Keratinocyte (primary cell): ENCODE measurements around the gene CSNK1A1. TPM values are rescaled to one million over a fixed set of nuclear protein-coding genes. Genes with fewer than 3 reads are reported as not detected.

Experiments used
- DNase-seq: peaks from one replicate; pipeline ENCODE4 v3.0.0-alpha.2; 2011; ENCODE audit warnings: low read depth, missing footprints, low spot score
- FAIRE-seq: peaks from 2 replicates; lab custom pipeline; 2011; peaks lifted over from hg19 to GRCh38; lab: Jason Lieb, UNC
- H2AFZ ChIP-seq: 2 replicates; pipeline ENCODE4 v1.6.0; 2012; ENCODE audit warnings: low read length, control low read depth, inconsistent platforms; ENCODE audit not compliant: control insufficient read depth
- H3K27ac ChIP-seq: 2 replicates; pipeline ENCODE4 v1.5.1; 2011; ENCODE audit warnings: low read length; ENCODE audit not compliant: control insufficient read depth, insufficient read depth
- H3K27me3 ChIP-seq: 3 replicates; pipeline ENCODE4 v1.6.0; 2011; ENCODE audit warnings: low read length; ENCODE audit not compliant: control insufficient read depth, insufficient read depth; ENCODE audit errors: extremely low read depth
- H3K36me3 ChIP-seq, 2 experiments: 2 replicates in 1 of 2; 3 replicates in 1 of 2; pipeline ENCODE4 v1.5.1; 2011; ENCODE audit warnings: low read length in 2 of 2, mild to moderate bottlenecking in 1 of 2; ENCODE audit not compliant: control insufficient read depth in 2 of 2, insufficient read depth in 2 of 2; ENCODE audit errors: extremely low read depth in 1 of 2
- H3K4me1 ChIP-seq: 3 replicates; pipeline ENCODE4 v1.5.1; 2011; ENCODE audit warnings: low read length; ENCODE audit not compliant: control insufficient read depth, insufficient read depth; ENCODE audit errors: extremely low read depth
- H3K4me2 ChIP-seq: 3 replicates; pipeline ENCODE4 v1.6.0; 2011; ENCODE audit warnings: low read depth, low read length; ENCODE audit not compliant: control insufficient read depth, insufficient read depth; ENCODE audit errors: extremely low read depth
- H3K4me3 ChIP-seq, 3 experiments: fragments of 200-600 bp in 1 of 3; sonication (generic) in 1 of 3; 2 replicates in 2 of 3; 3 replicates in 1 of 3; pipeline ENCODE4 v1.5.1; 2011 to 2016; ENCODE audit warnings: low read length in 3 of 3, mild to moderate bottlenecking in 3 of 3, control low read depth in 2 of 3, inconsistent platforms in 1 of 3, low read depth in 1 of 3, mixed read lengths in 1 of 3, mixed run types in 1 of 3, moderate library complexity in 1 of 3; ENCODE audit not compliant: control insufficient read depth in 2 of 3, insufficient read depth in 2 of 3; ENCODE audit errors: extremely low read depth in 1 of 3
- H3K79me2 ChIP-seq: 2 replicates; pipeline ENCODE4 v1.6.0; 2012; ENCODE audit warnings: low read length; ENCODE audit not compliant: control insufficient read depth, insufficient read depth
- H3K9ac ChIP-seq: 3 replicates; pipeline ENCODE4 v1.6.0; 2011; ENCODE audit warnings: low read length; ENCODE audit not compliant: control insufficient read depth, insufficient read depth; ENCODE audit errors: extremely low read depth
- H3K9me1 ChIP-seq: 3 replicates; pipeline ENCODE4 v1.6.0; 2011; ENCODE audit warnings: low read length; ENCODE audit not compliant: control insufficient read depth, insufficient read depth; ENCODE audit errors: extremely low read depth
- H3K9me3 ChIP-seq: 2 replicates; pipeline ENCODE4 v1.5.1; 2012; ENCODE audit warnings: low read depth, low read length; ENCODE audit not compliant: control insufficient read depth
- H4K20me1 ChIP-seq: 3 replicates; pipeline ENCODE4 v1.6.0; 2011; ENCODE audit warnings: low read length; ENCODE audit not compliant: control insufficient read depth, insufficient read depth; ENCODE audit errors: extremely low read depth
- CTCF ChIP-seq, 3 experiments: IDR thresholded peaks in 1 of 3; conservative IDR thresholded peaks in 1 of 3; optimal IDR thresholded peaks in 1 of 3; 2 replicates in 2 of 3; 3 replicates in 1 of 3; pipeline versions ENCODE3 to v1.5.1; 2011; ENCODE audit warnings: low read length in 3 of 3, mild to moderate bottlenecking in 3 of 3, moderate library complexity in 2 of 3, control low read depth in 1 of 3, inconsistent platforms in 1 of 3; ENCODE audit not compliant: insufficient read depth in 2 of 3; ENCODE audit errors: extremely low read depth in 1 of 3
- EZH2 ChIP-seq: IDR thresholded peaks from one replicate; pipeline ENCODE4 v1.6.1; 2012; ENCODE audit warnings: inconsistent platforms, mild to moderate bottlenecking, low read length, moderate library complexity
- dilution Hi-C: fragments of 300-500 bp; cut with MboI; formaldehyde crosslinking; loops from one replicate; pipeline ENCODE4 v1.7.0; 2020; ENCODE audit warnings: low sequenced_read_pairs; ENCODE audit not compliant: extremely low pct_ligation_motif_present
- polyA plus RNA-seq, 5 experiments: library from polyadenylated mRNA; depleted of rRNA in 3 of 5; stranded (reverse) in 3 of 5; stranded (forward) in 1 of 5; unstranded in 1 of 5; fragments of >200 nt; gene quantifications; 1 replicate in 1 of 5; 2 replicates in 3 of 5; 3 replicates in 1 of 5; pipeline versions ENCODE4 v1.2.1 to v1.2.3, GENCODE V29; 2011 to 2012; ENCODE audit warnings: missing spikeins in 2 of 5, low read depth in 1 of 5, low replicate concordance in 1 of 5

CSNK1A1 gene
- polyA plus RNA-seq, 1 donor (not counting 4 experiments of a cell fraction or from before 2014, with no cell fraction given): 289 TPM

- Histone ChIP-seq H3K27ac (no peak overlapping the region), H3K4me2 (no peak overlapping the region), H3K36me3 (peaks cover 8 to 11% of the 10 kb centered on the region in 2 experiments), H3K79me2 (no peaks in the 10 kb centered on the region), H3K27me3 (no peaks in the 10 kb centered on the region), H3K4me3 (no peak overlapping the region), H2AFZ (no peak overlapping the region), H3K4me1 (peaks cover 49% of the 10 kb centered on the region), H4K20me1 (no peaks in the 10 kb centered on the region), H3K9ac (no peak overlapping the region), H3K9me1 (no peaks in the 10 kb centered on the region), H3K9me3 (no peaks in the 10 kb centered on the region)
- TF ChIP-seq CTCF (optimal IDR thresholded peaks at IDR 0.05 in 1 of 3, IDR thresholded peaks at IDR 0.05 in 1 of 3, conservative IDR thresholded peaks at IDR 0.05 in 1 of 3; ENCODE audit: extremely low read depth in 1 of 3, insufficient read depth in 2 of 3, low read length in 3 of 3) (no peak), EZH2 (no peak)
- dilution Hi-C loops: no loop called here
- FAIRE-seq (no peak), DNase-seq (no peak)
Observed at GRCh38 chr5:149490599-149491485, 60.4 kb downstream of the CSNK1A1 start.

GRCh38 chr5:149489605-149490037 lies 61.6 kb downstream of the CSNK1A1 start:
- no peak overlapping the region for H3K4me3 ChIP-seq
- no peaks in the 10 kb centered on the region for H3K9me1 ChIP-seq
- no peaks in the 10 kb centered on the region for H3K79me2 ChIP-seq
- peaks cover 7 to 8% of the 10 kb centered on the region in 2 experiments for H3K36me3 ChIP-seq
- H3K27ac ChIP-seq: peak overlapping the region; percentile 98
- no peaks in the 10 kb centered on the region for H3K27me3 ChIP-seq
- dilution Hi-C loops: no loop called here
- H3K9me3 ChIP-seq: no peaks in the 10 kb centered on the region
- H3K9ac ChIP-seq: peak overlapping the region; percentile 36
- H2AFZ ChIP-seq: no peak overlapping the region
- FAIRE-seq (no peak), DNase-seq (no peak)
- no peak for TF ChIP-seq CTCF (optimal IDR thresholded peaks at IDR 0.05 in 1 of 3, IDR thresholded peaks at IDR 0.05 in 1 of 3, conservative IDR thresholded peaks at IDR 0.05 in 1 of 3; ENCODE audit: extremely low read depth in 1 of 3, insufficient read depth in 2 of 3, low read length in 3 of 3)
- TF ChIP-seq EZH2: no peak
- H4K20me1 ChIP-seq: no peaks in the 10 kb centered on the region
- peak overlapping the region; percentile 66 for H3K4me2 ChIP-seq
- H3K4me1 ChIP-seq: peaks cover 61% of the 10 kb centered on the region
